ENCODE data around the gene EPB41L3. TPM values are rescaled to one million over a fixed set of nuclear protein-coding genes. Genes with fewer than 3 reads are reported as not detected.

Gene EPB41L3
- total RNA-seq, 1 experiment from 2014 or later, result 16.1 TPM

- no peak for TF ChIP-seq CTCF (conservative IDR thresholded peaks at IDR 0.05)
- Mint-ChIP-seq H3K27me3 (ENCODE audit: low read depth) (no peaks in the 10 kb centered on the region), H3K36me3 (ENCODE audit: insufficient read depth in 1 of 3, low read depth in 3 of 3) (no peaks in the 10 kb centered on the region), H3K27ac (no peak overlapping the region; a peak in 1 of 7 replicates), H3K4me1 (peaks cover 4 to 16% of the 10 kb centered on the region in 2 experiments; a peak in 3 of 4 replicates), H3K9me3 (no peaks in the 10 kb centered on the region), H3K4me3 (no peak overlapping the region)
- Histone ChIP-seq H2BK5ac (ENCODE audit: insufficient read length, low read length) (no peak overlapping the region), H4K91ac (ENCODE audit: insufficient read length, low read depth, low read length) (no peak overlapping the region), H4K20me1 (ENCODE audit: control insufficient read depth, insufficient read depth, insufficient read length) (no peaks in the 10 kb centered on the region), H3K27me3 (ENCODE audit: insufficient read depth, low read length) (no peaks in the 10 kb centered on the region), H4K5ac (ENCODE audit: insufficient read length, low read depth, low read length) (no peak overlapping the region), H2BK20ac (ENCODE audit: low read depth, low read length, poor library complexity, severe bottlenecking) (no peak overlapping the region), H3K4me2 (ENCODE audit: insufficient read depth, insufficient read length, low read length) (no peak overlapping the region), H2BK15ac (ENCODE audit: low read depth, low read length) (no peak overlapping the region), H3K4ac (ENCODE audit: low read depth, low read length) (no peak overlapping the region), H3K23ac (ENCODE audit: insufficient read length, low read depth, low read length) (no peak overlapping the region), H3K4me1 (ENCODE audit: insufficient read depth, low read length) (no peaks in the 10 kb centered on the region), H4K8ac (replicated peaks; ENCODE audit: insufficient read length, low read depth, low read length) (no peak overlapping the region), H3T11ph (ENCODE audit: low read length) (no peak overlapping the region), H2AFZ (ENCODE audit: low read length) (no peak overlapping the region), H3K14ac (ENCODE audit: insufficient read depth, low read length) (no peak overlapping the region), H3K79me1 (ENCODE audit: insufficient read depth, low read depth, low read length, poor library complexity, severe bottlenecking) (no peaks in the 10 kb centered on the region), H3K23me2 (ENCODE audit: insufficient read length, low read depth, low read length, poor library complexity, severe bottlenecking) (no peaks in the 10 kb centered on the region), H2BK120ac (ENCODE audit: low read depth, low read length, poor library complexity, severe bottlenecking) (no peak overlapping the region), H3K9me3 (ENCODE audit: control insufficient read depth, low read depth, low read length) (no peaks in the 10 kb centered on the region), H3K18ac (ENCODE audit: insufficient read length, low read depth, low read length) (no peak overlapping the region), H3K27ac (ENCODE audit: insufficient read length, low read depth, low read length) (no peak overlapping the region), H2BK12ac (ENCODE audit: insufficient read length, low read depth, low read length) (no peak overlapping the region), H3K79me2 (ENCODE audit: insufficient read depth, low read length) (no peaks in the 10 kb centered on the region), H3K9ac (ENCODE audit: extremely low read depth, insufficient read length, low read length) (no peak overlapping the region), H2AK5ac (ENCODE audit: insufficient read length, low read length) (no peak overlapping the region), H3K56ac (ENCODE audit: insufficient read length, low read depth, low read length) (no peak overlapping the region)
- no CpG with 5 or more reads among the region's 8 CpGs for WGBS (ENCODE audit: extremely low coverage, insufficient read length, low lambda C conversion rate)
- DNase-seq, result no peak
Observed at GRCh38 chr18:5463831-5464230, 80.0 kb downstream of the EPB41L3 start.

Data from H9 (cell line).